CD14-positive monocyte (primary cell): ENCODE results near the gene COL17A1. TPM values are rescaled to one million over a fixed set of nuclear protein-coding genes. Genes with fewer than 3 reads are reported as not detected.

Experiments
- DNase-seq, 3 donors: peaks; one replicate each; pipeline ENCODE4 v3.0.0-alpha.2; 2011 to 2022
- H2AFZ ChIP-seq: 2 replicates; pipeline ENCODE4 v1.6.0; 2012; ENCODE audit warnings: mild to moderate bottlenecking, low read depth, low read length, inconsistent platforms; ENCODE audit not compliant: insufficient read depth, poor library complexity, severe bottlenecking
- H3K27ac ChIP-seq, 2 donors: 1 replicate in 1 of 2; 2 replicates in 1 of 2; pipeline ENCODE4 v1.5.1; 2012 to 2013; ENCODE audit warnings: low read length in 2 of 2, control low read depth in 1 of 2, inconsistent platforms in 1 of 2, low read depth in 1 of 2, mild to moderate bottlenecking in 1 of 2
- H3K27me3 ChIP-seq, 2 donors: one replicate each; pipeline versions ENCODE4 v1.6.0 to v1.6.1; 2011 to 2013; ENCODE audit warnings: low read length in 2 of 2; ENCODE audit not compliant: control insufficient read depth in 2 of 2, insufficient read depth in 2 of 2
- H3K36me3 ChIP-seq, 2 donors: replicated peaks in 1 of 2; 1 replicate in 1 of 2; 2 replicates in 1 of 2; pipeline versions ENCODE4 v1.5.1 to v1.6.1; 2012 to 2013; ENCODE audit warnings: low read length in 2 of 2, control low read depth in 1 of 2, inconsistent platforms in 1 of 2, mild to moderate bottlenecking in 1 of 2; ENCODE audit not compliant: insufficient read depth in 2 of 2, control insufficient read depth in 1 of 2
- H3K4me1 ChIP-seq, 2 donors: 1 replicate in 1 of 2; 2 replicates in 1 of 2; pipeline versions ENCODE4 v1.5.1 to v1.6.1; 2012 to 2013; ENCODE audit warnings: low read length in 2 of 2, control low read depth in 1 of 2, inconsistent platforms in 1 of 2, mild to moderate bottlenecking in 1 of 2, moderate library complexity in 1 of 2; ENCODE audit not compliant: insufficient read depth in 2 of 2, control insufficient read depth in 1 of 2
- H3K4me2 ChIP-seq: replicated peaks from 2 replicates; pipeline ENCODE3; 2012; ENCODE audit warnings: low read length, moderate library complexity, mild to moderate bottlenecking; ENCODE audit not compliant: poor library complexity, severe bottlenecking; ENCODE audit errors: extremely low read depth
- H3K4me3 ChIP-seq, 3 experiments: fragments of 200-600 bp in 1 of 3; sonication (generic) in 1 of 3; replicated peaks in 1 of 3; 1 replicate in 2 of 3; 2 replicates in 1 of 3; pipeline ENCODE4 v1.5.1; 2011 to 2013; ENCODE audit warnings: low read length in 3 of 3, mild to moderate bottlenecking in 3 of 3, control low read depth in 2 of 3, low read depth in 2 of 3, inconsistent platforms in 1 of 3, moderate library complexity in 1 of 3
- H3K79me2 ChIP-seq: 2 replicates; pipeline ENCODE4 v1.6.0; 2012; ENCODE audit warnings: mild to moderate bottlenecking, control low read depth, inconsistent platforms, low read length, moderate library complexity; ENCODE audit not compliant: insufficient read depth
- H3K9ac ChIP-seq: 2 replicates; pipeline ENCODE4 v1.6.0; 2017; ENCODE audit warnings: low read length, mild to moderate bottlenecking; ENCODE audit not compliant: insufficient read depth, poor library complexity, severe bottlenecking
- H3K9me3 ChIP-seq, 2 donors: replicated peaks in 1 of 2; 1 replicate in 1 of 2; 2 replicates in 1 of 2; pipeline versions ENCODE4 v1.5.1 to v1.6.1; 2012 to 2013; ENCODE audit warnings: low read length in 2 of 2, control low read depth in 1 of 2; ENCODE audit not compliant: control insufficient read depth in 1 of 2, insufficient read depth in 1 of 2
- H4K20me1 ChIP-seq: 2 replicates; pipeline ENCODE4 v1.6.0; 2012; ENCODE audit warnings: mild to moderate bottlenecking, low read length, control low read depth, moderate library complexity; ENCODE audit not compliant: insufficient read depth
- H3K27ac Mint-ChIP-seq, 7 donors: one replicate each; pipeline ENCODE4 v1.8.0; 2020; ENCODE audit warnings: mild to moderate bottlenecking in 7 of 7, mixed read lengths in 7 of 7, moderate library complexity in 6 of 7, inconsistent platforms in 2 of 7
- H3K27me3 Mint-ChIP-seq, 3 donors: one replicate each; pipeline ENCODE4 v1.8.0; 2021 to 2022; ENCODE audit warnings: low read depth in 3 of 3, mild to moderate bottlenecking in 3 of 3, mixed read lengths in 3 of 3, moderate library complexity in 3 of 3, inconsistent platforms in 1 of 3
- H3K36me3 Mint-ChIP-seq, 2 donors: one replicate each; pipeline ENCODE4 v1.8.0; 2020; ENCODE audit warnings: mixed read lengths in 2 of 2, inconsistent platforms in 1 of 2, mild to moderate bottlenecking in 1 of 2
- H3K4me1 Mint-ChIP-seq: one replicate; pipeline ENCODE4 v1.8.0; 2020; ENCODE audit warnings: mild to moderate bottlenecking, mixed read lengths
- H3K4me3 Mint-ChIP-seq, 2 donors: one replicate each; pipeline ENCODE4 v1.8.0; 2020; ENCODE audit warnings: mild to moderate bottlenecking in 2 of 2, mixed read lengths in 2 of 2, moderate library complexity in 1 of 2
- H3K9me3 Mint-ChIP-seq, 7 donors: one replicate each; pipeline ENCODE4 v1.8.0; 2020 to 2022; ENCODE audit warnings: mixed read lengths in 7 of 7, mild to moderate bottlenecking in 6 of 7, moderate library complexity in 6 of 7, inconsistent platforms in 2 of 7
- WGBS: methylation state at CpG from one replicate; pipeline ENCODE4 v1.1.5; 2013; ENCODE audit warnings: missing lambda C conversion rate; ENCODE audit not compliant: insufficient coverage; 5-methylcytosine and 5-hydroxymethylcytosine counted together
- intact Hi-C, 2 donors: fragments of 100-400 bp; cut with micrococcal nuclease; formaldehyde crosslinking; loops; one replicate each; pipeline versions ENCODE4 v1.15.0 to v1.15.1; 2023
- polyA plus RNA-seq, 3 donors: library from polyadenylated mRNA; depleted of rRNA in 1 of 3; unstranded in 2 of 3; stranded (reverse) in 1 of 3; fragments of 300-500 nt in 2 of 3; fragments of >200 nt in 1 of 3; fragmentation: Illumina TruSeq in 2 of 3; gene quantifications; 1 replicate in 2 of 3; 2 replicates in 1 of 3; pipeline ENCODE4 v1.2.3, GENCODE V29; 2012 to 2021
- TF ChIP-seq, protein P1 (sequence below): fragments of 200-600 bp; IDR thresholded peaks from one replicate; pipeline ENCODE4 v1.8.0; 2022; ENCODE audit warnings: antibody characterized with exemption, mild to moderate bottlenecking

COL17A1 gene
- polyA plus RNA-seq, 3 donors, result not detected

GRCh38 chr10:104066945-104067344, 18.7 kb downstream of the COL17A1 start:
- TF ChIP-seq, protein P1, sequence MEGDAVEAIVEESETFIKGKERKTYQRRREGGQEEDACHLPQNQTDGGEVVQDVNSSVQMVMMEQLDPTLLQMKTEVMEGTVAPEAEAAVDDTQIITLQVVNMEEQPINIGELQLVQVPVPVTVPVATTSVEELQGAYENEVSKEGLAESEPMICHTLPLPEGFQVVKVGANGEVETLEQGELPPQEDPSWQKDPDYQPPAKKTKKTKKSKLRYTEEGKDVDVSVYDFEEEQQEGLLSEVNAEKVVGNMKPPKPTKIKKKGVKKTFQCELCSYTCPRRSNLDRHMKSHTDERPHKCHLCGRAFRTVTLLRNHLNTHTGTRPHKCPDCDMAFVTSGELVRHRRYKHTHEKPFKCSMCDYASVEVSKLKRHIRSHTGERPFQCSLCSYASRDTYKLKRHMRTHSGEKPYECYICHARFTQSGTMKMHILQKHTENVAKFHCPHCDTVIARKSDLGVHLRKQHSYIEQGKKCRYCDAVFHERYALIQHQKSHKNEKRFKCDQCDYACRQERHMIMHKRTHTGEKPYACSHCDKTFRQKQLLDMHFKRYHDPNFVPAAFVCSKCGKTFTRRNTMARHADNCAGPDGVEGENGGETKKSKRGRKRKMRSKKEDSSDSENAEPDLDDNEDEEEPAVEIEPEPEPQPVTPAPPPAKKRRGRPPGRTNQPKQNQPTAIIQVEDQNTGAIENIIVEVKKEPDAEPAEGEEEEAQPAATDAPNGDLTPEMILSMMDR, result no peak
- H3K27ac Mint-ChIP-seq, result no peak overlapping the region
- no peaks in the 10 kb centered on the region for H3K4me1 Mint-ChIP-seq
- peaks cover 0 to 2% (median 0%) of the 10 kb centered on the region in 7 donors for H3K9me3 Mint-ChIP-seq
- Histone ChIP-seq H3K9me3 (no peaks in the 10 kb centered on the region), H2AFZ (no peak overlapping the region), H3K4me3 (no peak overlapping the region), H3K79me2 (no peaks in the 10 kb centered on the region), H3K36me3 (no peaks in the 10 kb centered on the region), H3K9ac (no peak overlapping the region), H3K27me3 (no peaks in the 10 kb centered on the region), H4K20me1 (no peaks in the 10 kb centered on the region), H3K27ac (no peak overlapping the region), H3K4me2 (no peak overlapping the region), H3K4me1 (no peaks in the 10 kb centered on the region)
- WGBS, result 82% methylated on average over 4 of the region's 7 CpGs
- peaks cover 0 to 8% (median 1%) of the 10 kb centered on the region in 3 donors for H3K27me3 Mint-ChIP-seq
- intact Hi-C loops, result no loop called here
- DNase-seq, result no peak
- no peak overlapping the region for H3K4me3 Mint-ChIP-seq
- no peaks in the 10 kb centered on the region for H3K36me3 Mint-ChIP-seq

DNA sequence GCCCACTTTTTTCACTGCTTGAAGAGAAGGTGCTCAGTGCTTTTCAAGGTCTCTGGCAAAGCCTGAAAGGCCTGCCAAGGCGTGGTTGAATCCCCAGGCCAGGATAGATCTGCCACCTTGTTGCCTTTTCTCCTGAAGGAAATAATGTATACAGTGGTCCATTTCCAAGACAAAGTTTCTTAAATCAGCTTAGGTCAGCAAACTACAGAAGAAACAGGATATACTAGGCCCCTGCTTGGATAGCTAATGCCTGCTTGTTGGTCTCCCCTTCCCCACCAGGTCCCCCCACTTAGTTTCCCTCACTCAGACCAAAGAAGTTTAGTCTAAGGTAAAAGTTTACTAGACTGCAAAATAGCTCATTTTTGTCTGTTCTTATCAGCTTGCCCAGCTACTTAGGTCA, 19.9 kb downstream of the COL17A1 start:
- WGBS, result no CpG with 5 or more reads among the region's 1 CpG
- no peak for DNase-seq

More for the DNA sequence above, 19.9 kb downstream of the COL17A1 start:
- Histone ChIP-seq H3K9me3 (no peaks in the 10 kb centered on the region), H3K27me3 (no peaks in the 10 kb centered on the region), H2AFZ (no peak overlapping the region), H3K4me2 (no peak overlapping the region), H4K20me1 (no peaks in the 10 kb centered on the region), H3K4me3 (no peak overlapping the region), H3K36me3 (no peaks in the 10 kb centered on the region), H3K4me1 (no peaks in the 10 kb centered on the region), H3K27ac (no peak overlapping the region), H3K79me2 (no peaks in the 10 kb centered on the region), H3K9ac (no peak overlapping the region)
- intact Hi-C loops, result no loop called here
- peaks cover 0 to 8% (median 1%) of the 10 kb centered on the region in 3 donors for H3K27me3 Mint-ChIP-seq
- no peaks in the 10 kb centered on the region for H3K4me1 Mint-ChIP-seq
- TF ChIP-seq, protein P1, result no peak
- H3K4me3 Mint-ChIP-seq, result no peak overlapping the region
- no peaks in the 10 kb centered on the region for H3K36me3 Mint-ChIP-seq
- no peak overlapping the region for H3K27ac Mint-ChIP-seq
- peaks cover 0 to 2% (median 0%) of the 10 kb centered on the region in 7 donors for H3K9me3 Mint-ChIP-seq
